Measurements from ENCODE around the gene MLLT3. TPM values are rescaled to one million over a fixed set of nuclear protein-coding genes. Genes with fewer than 3 reads are reported as not detected.

Gene MLLT3
- total RNA-seq, 1 donor from 2014 or later: 79.1 TPM

- no peak for DNase-seq (ENCODE audit: low read depth)
Measured at GRCh38 chr9:20479419-20480155, 142.7 kb downstream of the MLLT3 start.

- peak; percentile 90 for DNase-seq (ENCODE audit: low read depth)
Measured at GRCh38 chr9:20478786-20479185, 143.5 kb downstream of the MLLT3 start.

GRCh38 chr9:20477940-20478620, 144.2 kb downstream of the MLLT3 start:
- DNase-seq (ENCODE audit: low read depth): peak; percentile 14

- DNase-seq (ENCODE audit: low read depth): no peak
Measured at GRCh38 chr9:20476912-20477521, 145.3 kb downstream of the MLLT3 start.

- DNase-seq (ENCODE audit: low read depth): no peak
Measured at GRCh38 chr9:20474496-20474895, 147.8 kb downstream of the MLLT3 start.

GRCh38 chr9:20473515-20474013, 148.7 kb downstream of the MLLT3 start:
- peak; percentile 8 for DNase-seq (ENCODE audit: low read depth)

GRCh38 chr9:20472342-20473045, 149.8 kb downstream of the MLLT3 start:
- peak; percentile 23 for DNase-seq (ENCODE audit: low read depth)

- DNase-seq (ENCODE audit: low read depth): no peak
Measured at GRCh38 chr9:20466328-20467008, 155.8 kb downstream of the MLLT3 start.

- no peak for DNase-seq (ENCODE audit: low read depth)
Measured at GRCh38 chr9:20464242-20464641, 158.1 kb downstream of the MLLT3 start.

- DNase-seq (ENCODE audit: low read depth): no peak
Measured at GRCh38 chr9:20463823-20464222, 158.5 kb downstream of the MLLT3 start.

GRCh38 chr9:20462410-20462809, 159.9 kb downstream of the MLLT3 start:
- no peak for DNase-seq (ENCODE audit: low read depth)

- DNase-seq (ENCODE audit: low read depth): no peak
Measured at GRCh38 chr9:20447291-20447690, 175.0 kb downstream of the MLLT3 start.

- DNase-seq (ENCODE audit: low read depth): no peak
Measured at GRCh38 chr9:20446248-20446647, 176.1 kb downstream of the MLLT3 start.

- peak; percentile 80 for DNase-seq (ENCODE audit: low read depth)
Measured at GRCh38 chr9:20442461-20443319, 179.6 kb downstream of the MLLT3 start.

GRCh38 chr9:20441711-20442423, 180.4 kb downstream of the MLLT3 start:
- peak; percentile 48 for DNase-seq (ENCODE audit: low read depth)

GRCh38 chr9:20441166-20441565, 181.1 kb downstream of the MLLT3 start:
- DNase-seq (ENCODE audit: low read depth): no peak

- DNase-seq (ENCODE audit: low read depth): no peak
Measured at GRCh38 chr9:20437476-20437875, 184.8 kb downstream of the MLLT3 start.

- no peak for DNase-seq (ENCODE audit: low read depth)
Measured at GRCh38 chr9:20436476-20437195, 185.7 kb downstream of the MLLT3 start.

GRCh38 chr9:20428976-20429375, 193.3 kb downstream of the MLLT3 start:
- no peak for DNase-seq (ENCODE audit: low read depth)
